Sigmoid colon (tissue), 4 donors: ENCODE data around the gene TDRD9.

ENCODE experiments used
- EP300 ChIP-seq, 4 donors: sonication (generic); formaldehyde crosslinking; IDR thresholded peaks; one replicate each; pipeline ENCODE4 v1.6.1; 2017; ENCODE audit warnings: antibody characterized with exemption in 4 of 4
- POLR2AphosphoS5 ChIP-seq, 4 donors: sonication (generic); formaldehyde crosslinking; IDR thresholded peaks; one replicate each; pipeline ENCODE4 v1.6.1; 2017; ENCODE audit warnings: antibody characterized with exemption in 4 of 4
- TF ChIP-seq, protein P1 (sequence below), 4 experiments: fragments of 450-650 bp in 3 of 4; fragments of 200-600 bp in 1 of 4; IDR thresholded peaks; one replicate each; pipeline ENCODE4 v1.5.1; 2016 to 2019; ENCODE audit warnings: antibody characterized with exemption in 4 of 4, mild to moderate bottlenecking in 3 of 4, moderate library complexity in 2 of 4

DNA sequence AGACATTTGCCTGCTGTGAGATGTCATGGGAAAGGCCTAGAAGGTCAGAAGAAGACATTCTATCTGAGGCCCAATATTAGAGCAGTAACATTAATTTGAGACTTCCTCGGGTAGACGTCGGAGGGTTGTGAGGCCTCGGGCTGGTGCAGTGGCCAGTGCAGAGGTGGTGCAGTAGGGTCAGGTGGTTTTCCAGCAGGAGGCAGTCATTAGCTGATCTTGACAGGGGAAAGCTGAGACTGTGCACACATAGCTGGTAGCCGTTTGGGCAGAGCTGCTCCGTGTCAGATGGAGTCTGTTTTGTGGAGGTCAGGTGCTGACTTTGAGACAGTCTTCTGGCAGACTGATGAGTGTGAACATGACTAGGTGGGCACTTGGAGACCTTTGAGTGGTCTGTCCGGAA, 91.5 kb downstream of the TDRD9 start:
- TF ChIP-seq EP300 (IDR thresholded peaks at IDR 0.05) = no peak
- TF ChIP-seq, protein P1, sequence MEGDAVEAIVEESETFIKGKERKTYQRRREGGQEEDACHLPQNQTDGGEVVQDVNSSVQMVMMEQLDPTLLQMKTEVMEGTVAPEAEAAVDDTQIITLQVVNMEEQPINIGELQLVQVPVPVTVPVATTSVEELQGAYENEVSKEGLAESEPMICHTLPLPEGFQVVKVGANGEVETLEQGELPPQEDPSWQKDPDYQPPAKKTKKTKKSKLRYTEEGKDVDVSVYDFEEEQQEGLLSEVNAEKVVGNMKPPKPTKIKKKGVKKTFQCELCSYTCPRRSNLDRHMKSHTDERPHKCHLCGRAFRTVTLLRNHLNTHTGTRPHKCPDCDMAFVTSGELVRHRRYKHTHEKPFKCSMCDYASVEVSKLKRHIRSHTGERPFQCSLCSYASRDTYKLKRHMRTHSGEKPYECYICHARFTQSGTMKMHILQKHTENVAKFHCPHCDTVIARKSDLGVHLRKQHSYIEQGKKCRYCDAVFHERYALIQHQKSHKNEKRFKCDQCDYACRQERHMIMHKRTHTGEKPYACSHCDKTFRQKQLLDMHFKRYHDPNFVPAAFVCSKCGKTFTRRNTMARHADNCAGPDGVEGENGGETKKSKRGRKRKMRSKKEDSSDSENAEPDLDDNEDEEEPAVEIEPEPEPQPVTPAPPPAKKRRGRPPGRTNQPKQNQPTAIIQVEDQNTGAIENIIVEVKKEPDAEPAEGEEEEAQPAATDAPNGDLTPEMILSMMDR (IDR thresholded peaks at IDR 0.05) = no peak
- no peak for TF ChIP-seq POLR2AphosphoS5 (IDR thresholded peaks at IDR 0.05)
